Measurements from ENCODE around the gene DLK2.

DLK2 gene

DNA sequence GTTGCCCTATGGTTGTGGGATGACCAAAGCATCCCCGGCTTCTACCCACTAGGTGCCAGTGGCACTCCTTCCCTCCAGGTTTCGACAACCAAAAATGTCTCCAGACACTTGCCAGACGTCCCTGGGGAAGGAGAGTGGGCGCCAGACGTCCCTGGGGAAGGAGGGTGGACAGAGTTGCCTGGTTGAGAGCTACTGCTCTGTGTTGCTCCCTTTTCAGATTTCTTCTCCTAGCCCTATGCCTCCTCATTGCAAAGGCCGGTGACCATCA is 41.7 kb upstream of the DLK2 start:
- no peak overlapping the region for H3K4me3 ChIP-seq (ENCODE audit: low read length)

DNA sequence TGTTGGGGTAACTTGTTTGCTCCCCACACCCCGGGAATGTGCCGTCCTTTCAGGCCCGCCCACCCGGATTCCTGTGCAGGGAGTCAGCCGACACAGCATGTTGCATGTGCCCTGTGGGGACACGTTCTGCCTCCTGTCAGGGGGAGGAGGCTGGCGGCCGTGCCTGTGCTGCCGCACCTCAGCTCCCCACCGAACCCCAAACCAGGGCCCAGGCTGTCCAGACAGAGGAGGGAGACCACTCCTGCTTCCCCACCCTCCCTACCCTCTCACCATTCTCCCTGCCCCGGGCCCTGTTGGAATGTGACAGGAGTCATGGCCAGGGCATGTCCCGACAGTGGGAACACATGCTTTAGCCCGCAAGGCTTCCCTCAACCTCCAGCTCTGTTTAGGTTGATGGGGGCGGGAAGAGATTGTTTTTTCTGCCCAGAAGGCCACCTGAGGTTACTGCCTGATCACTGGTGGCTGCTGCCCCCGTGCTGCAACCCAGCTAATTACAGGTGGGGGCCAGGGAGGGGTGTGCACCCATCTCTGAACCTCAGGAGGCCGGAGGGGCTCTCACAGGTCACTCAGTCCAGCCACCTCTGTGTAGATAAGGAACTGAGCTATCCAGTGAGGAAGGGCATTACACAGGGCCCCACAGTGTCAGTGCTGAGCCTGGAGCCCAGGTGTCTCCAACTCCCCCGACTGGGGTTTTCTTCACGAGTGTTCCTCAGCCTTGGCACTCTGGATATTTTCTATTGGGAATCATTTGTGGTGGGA is 41.2 kb upstream of the DLK2 start:
- TF ChIP-seq, protein P1, sequence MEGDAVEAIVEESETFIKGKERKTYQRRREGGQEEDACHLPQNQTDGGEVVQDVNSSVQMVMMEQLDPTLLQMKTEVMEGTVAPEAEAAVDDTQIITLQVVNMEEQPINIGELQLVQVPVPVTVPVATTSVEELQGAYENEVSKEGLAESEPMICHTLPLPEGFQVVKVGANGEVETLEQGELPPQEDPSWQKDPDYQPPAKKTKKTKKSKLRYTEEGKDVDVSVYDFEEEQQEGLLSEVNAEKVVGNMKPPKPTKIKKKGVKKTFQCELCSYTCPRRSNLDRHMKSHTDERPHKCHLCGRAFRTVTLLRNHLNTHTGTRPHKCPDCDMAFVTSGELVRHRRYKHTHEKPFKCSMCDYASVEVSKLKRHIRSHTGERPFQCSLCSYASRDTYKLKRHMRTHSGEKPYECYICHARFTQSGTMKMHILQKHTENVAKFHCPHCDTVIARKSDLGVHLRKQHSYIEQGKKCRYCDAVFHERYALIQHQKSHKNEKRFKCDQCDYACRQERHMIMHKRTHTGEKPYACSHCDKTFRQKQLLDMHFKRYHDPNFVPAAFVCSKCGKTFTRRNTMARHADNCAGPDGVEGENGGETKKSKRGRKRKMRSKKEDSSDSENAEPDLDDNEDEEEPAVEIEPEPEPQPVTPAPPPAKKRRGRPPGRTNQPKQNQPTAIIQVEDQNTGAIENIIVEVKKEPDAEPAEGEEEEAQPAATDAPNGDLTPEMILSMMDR (IDR thresholded peaks at IDR 0.05; ENCODE audit: insufficient read depth, low read depth, low read length, missing control alignments) = peak; percentile 74
- peak; percentile 96 for DNase-seq (ENCODE audit: low read depth)
- no peak overlapping the region for H3K4me3 ChIP-seq (ENCODE audit: low read length)

More for the DNA sequence above, 41.7 kb upstream of the DLK2 start:
- no peak for DNase-seq (ENCODE audit: low read depth)
- TF ChIP-seq, protein P1 (IDR thresholded peaks at IDR 0.05; ENCODE audit: insufficient read depth, low read depth, low read length, missing control alignments) = no peak

DNA sequence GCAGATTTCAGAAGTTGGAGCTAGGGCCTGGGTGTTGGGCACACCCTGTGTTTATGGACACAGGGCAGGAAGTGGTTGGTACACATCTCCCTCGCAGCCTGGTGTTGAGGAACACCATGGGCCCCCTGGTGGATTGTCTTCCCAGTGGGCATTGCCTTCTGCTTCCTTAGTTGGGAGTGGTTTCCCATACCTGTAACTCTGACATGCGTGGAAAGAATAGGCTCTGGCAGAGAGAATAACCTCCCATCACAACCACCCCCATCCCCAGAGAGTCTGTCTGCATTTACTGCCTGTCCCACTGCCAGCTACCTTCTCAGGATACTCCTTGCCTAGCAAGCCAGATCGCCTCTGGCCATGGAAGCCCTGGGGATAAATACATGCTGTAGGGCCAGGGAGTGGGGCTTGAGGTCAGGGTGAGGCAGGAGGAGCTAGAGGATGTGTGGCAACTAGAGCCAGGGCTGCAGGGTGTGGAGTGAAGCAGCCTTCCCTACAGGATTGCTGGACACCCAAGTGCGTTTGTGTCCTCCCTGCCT is 40.1 kb upstream of the DLK2 start:
- no peak overlapping the region for H3K4me3 ChIP-seq (ENCODE audit: low read length)
- TF ChIP-seq, protein P1 (IDR thresholded peaks at IDR 0.05; ENCODE audit: insufficient read depth, low read depth, low read length, missing control alignments) = peak; percentile 46
- DNase-seq (ENCODE audit: low read depth) = peak; percentile 54

DNA sequence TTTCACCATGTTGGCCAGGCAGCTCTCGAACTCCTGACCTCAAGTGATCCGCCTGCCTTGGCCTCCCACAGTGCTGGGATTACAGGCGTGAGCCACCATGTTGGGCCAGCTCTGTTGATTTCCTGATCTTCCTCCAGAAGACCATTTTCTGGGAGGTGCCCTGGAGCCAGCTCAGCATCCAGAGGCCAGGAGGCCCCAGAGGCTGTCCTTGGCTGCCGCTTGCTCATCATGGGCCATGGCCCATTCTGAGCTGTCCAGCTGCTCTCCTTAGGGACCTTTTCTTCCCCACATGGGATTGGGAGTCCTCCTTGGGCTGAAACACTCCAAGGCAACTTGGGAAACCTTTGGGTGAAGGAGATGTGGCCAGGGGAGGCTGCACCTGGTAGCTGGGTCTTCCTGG is 39.4 kb upstream of the DLK2 start:
- DNase-seq (ENCODE audit: low read depth) = no peak
- H3K4me3 ChIP-seq (ENCODE audit: low read length) = no peak overlapping the region
- TF ChIP-seq, protein P1 (IDR thresholded peaks at IDR 0.05; ENCODE audit: insufficient read depth, low read depth, low read length, missing control alignments) = no peak

DNA sequence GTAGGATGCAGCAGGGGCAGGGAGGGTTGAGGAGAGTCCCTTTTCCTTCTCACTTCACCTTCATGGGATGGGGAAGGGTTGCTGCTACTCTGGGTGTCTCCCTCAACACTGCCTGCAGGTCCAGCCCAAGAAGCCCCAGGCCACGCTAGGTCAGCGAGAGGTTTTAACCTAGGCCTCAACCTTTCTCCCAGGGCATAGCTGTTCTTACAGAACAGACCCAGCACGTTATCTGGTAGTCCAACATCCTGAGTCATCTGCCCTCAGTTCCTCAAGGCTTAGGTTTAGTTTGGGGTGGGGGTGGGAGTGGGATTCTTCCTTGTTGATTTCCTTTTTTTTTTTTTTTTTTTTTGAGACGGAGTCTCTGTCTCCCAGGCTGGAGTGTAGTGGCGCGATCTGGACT is 39.0 kb upstream of the DLK2 start:
- TF ChIP-seq, protein P1 (IDR thresholded peaks at IDR 0.05; ENCODE audit: insufficient read depth, low read depth, low read length, missing control alignments) = no peak
- no peak for DNase-seq (ENCODE audit: low read depth)
- no peak overlapping the region for H3K4me3 ChIP-seq (ENCODE audit: low read length)

DNA sequence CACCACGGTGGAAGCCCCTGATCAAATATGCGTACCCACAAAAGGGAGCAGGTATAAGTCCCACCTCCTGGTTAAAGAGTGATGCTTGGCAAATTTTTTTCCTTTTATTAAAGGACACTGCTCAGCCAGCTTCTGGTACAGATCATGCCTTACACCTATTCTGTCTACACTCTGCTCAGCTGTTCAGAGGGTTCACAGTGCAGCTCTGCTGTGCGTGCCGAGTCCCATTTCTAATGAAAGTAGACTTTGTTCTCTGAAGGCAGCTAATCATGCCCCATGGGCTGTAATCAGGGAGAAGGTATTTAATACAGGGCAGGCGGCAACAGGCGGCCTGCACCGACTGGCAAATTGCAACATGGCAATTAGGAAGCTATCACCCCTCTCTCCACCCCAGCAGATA is 38.5 kb upstream of the DLK2 start:
- peak; percentile 65 for DNase-seq (ENCODE audit: low read depth)
- H3K4me3 ChIP-seq (ENCODE audit: low read length) = no peak overlapping the region
- TF ChIP-seq, protein P1 (IDR thresholded peaks at IDR 0.05; ENCODE audit: insufficient read depth, low read depth, low read length, missing control alignments) = no peak

DNA sequence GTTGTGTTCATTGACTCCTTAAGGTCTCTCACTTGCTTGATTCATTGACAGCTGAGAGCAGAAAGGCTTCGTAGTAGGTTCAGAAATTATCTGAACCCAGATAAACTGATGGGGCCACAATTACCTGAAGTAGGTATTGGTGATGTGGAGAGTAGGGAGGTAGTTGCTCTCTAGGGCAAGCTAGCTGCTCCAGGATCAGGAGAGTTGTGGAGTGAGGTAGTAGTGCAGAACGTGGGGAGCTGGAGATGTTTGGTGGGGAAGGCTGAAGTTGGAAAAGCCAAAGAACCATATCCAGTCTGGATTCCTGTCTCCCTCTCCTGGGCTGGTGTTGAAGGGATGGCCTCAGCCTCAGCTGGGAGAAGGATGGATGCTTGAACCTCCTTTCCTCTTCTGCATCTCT is 37.9 kb upstream of the DLK2 start:
- H3K4me3 ChIP-seq (ENCODE audit: low read length) = no peak overlapping the region
- no peak for DNase-seq (ENCODE audit: low read depth)
- TF ChIP-seq, protein P1 (IDR thresholded peaks at IDR 0.05; ENCODE audit: insufficient read depth, low read depth, low read length, missing control alignments) = peak; percentile 7

All from epithelial cell of esophagus (primary cell).